Anterior cingulate cortex (tissue), 58 donors: Measurements from ENCODE around the gene ZNF76.

Experiments used
- DNase-seq, 58 donors: peaks; one replicate each; lab custom pipeline; 2025; lab: John Stamatoyannopoulos, UW

The ZNF76 gene

GRCh38 chr6:35234901-35235300, 24.6 kb upstream of the ZNF76 start:
- no peak for DNase-seq

- DNase-seq, result no peak
These were observed 23.3 kb upstream of the ZNF76 start for GRCh38 chr6:35236223-35236622.

- DNase-seq, result no peak
These were observed 22.1 kb upstream of the ZNF76 start for GRCh38 chr6:35237476-35237875.

GRCh38 chr6:35238843-35239289, 20.7 kb upstream of the ZNF76 start:
- no peak for DNase-seq

- DNase-seq, result no peak
These were observed 20.0 kb upstream of the ZNF76 start for GRCh38 chr6:35239581-35239980.

GRCh38 chr6:35240838-35241801, 18.4 kb upstream of the ZNF76 start:
- DNase-seq, result peak in 52 of 58 donors; percentile 2 to 78 (median 38)

GRCh38 chr6:35242486-35242885, 17.0 kb upstream of the ZNF76 start:
- no peak for DNase-seq

- DNase-seq, result no peak
These were observed 16.6 kb upstream of the ZNF76 start for GRCh38 chr6:35242906-35243305.

GRCh38 chr6:35243386-35243958, 16.1 kb upstream of the ZNF76 start:
- DNase-seq, result no peak

- no peak for DNase-seq
These were observed 15.0 kb upstream of the ZNF76 start for GRCh38 chr6:35244551-35244950.

- DNase-seq, result no peak
These were observed 11.8 kb upstream of the ZNF76 start for GRCh38 chr6:35247642-35248231.

- peak in 1 of 58 donors; percentile 5 for DNase-seq
These were observed 11.2 kb upstream of the ZNF76 start for GRCh38 chr6:35248300-35248699.

GRCh38 chr6:35248965-35249364, 10.6 kb upstream of the ZNF76 start:
- DNase-seq, result peak in 1 of 58 donors; percentile 9

- no peak for DNase-seq
These were observed 7.6 kb upstream of the ZNF76 start for GRCh38 chr6:35251949-35252348.

- no peak for DNase-seq
These were observed 6.3 kb upstream of the ZNF76 start for GRCh38 chr6:35253249-35253648.

GRCh38 chr6:35258336-35258735, 1.2 kb upstream of the ZNF76 start:
- no peak for DNase-seq

GRCh38 chr6:35258858-35259193, 709 bp upstream of the ZNF76 start:
- peak in 13 of 58 donors; percentile 25 to 60 (median 49) for DNase-seq

GRCh38 chr6:35259948-35260590, 534 bp downstream of the ZNF76 start:
- peak in 38 of 58 donors; percentile 5 to 74 (median 50) for DNase-seq

- DNase-seq, result peak in 7 of 58 donors; percentile 3 to 27 (median 9)
These were observed 1.3 kb downstream of the ZNF76 start for GRCh38 chr6:35260591-35261570.

GRCh38 chr6:35262596-35262995, 3.1 kb downstream of the ZNF76 start:
- DNase-seq, result no peak
